ENCODE results near the gene AHI1. TPM values are rescaled to one million over a fixed set of nuclear protein-coding genes. Genes with fewer than 3 reads are reported as not detected.
A peak's percentile ranks its signal among the peaks of the same experiment; 100 is the strongest.

The AHI1 gene
- 10 to 100 TPM; 25.8 to 56.2 (median 32.9) TPM for total RNA-seq
- polyA plus RNA-seq: 10 to 100 TPM in 1 of 2 donors, 1 to 10 TPM in 1; 7.1 to 20.8 TPM
- long read RNA-seq, donor 1, partial matches to known transcripts: 21 of 29 reads
- long read RNA-seq, donor 1, other reads (novel, unspliced or antisense): 7 of 29 reads
- long read RNA-seq, donor 2: 0 reads
- long read RNA-seq, donor 3, full-length matches to known transcripts: 4 of 16 reads
- long read RNA-seq, donor 3, partial matches to known transcripts: 3 of 16 reads
- long read RNA-seq, donor 3, other reads (novel, unspliced or antisense): 9 of 16 reads

- 0 to 1% (median 1%) methylated on average over 67 to 85 of the region's 85 CpGs for WGBS, 3 donors
- H3K9me3 ChIP-seq: no peaks in the 10 kb centered on the region
- no peaks in the 10 kb centered on the region for H3K27me3 ChIP-seq
- DNase-seq: peak; percentile 94 to 96 (median 94)
- intact Hi-C loops (cut with DNase I): loop anchor here in 1 of 4 donors (2.0 kb wide), 1 partner anchor 791 kb away; the partner anchor contains the start of gene BCLAF1
- peak within 1 kb of the TSS; percentile 92 to 96 for H3K27ac ChIP-seq
- H3K36me3 ChIP-seq: no peaks in the 10 kb centered on the region
- H3K4me1 ChIP-seq (ENCODE audit: insufficient read depth): peaks cover 2% of the 10 kb centered on the region
- H3K4me3 ChIP-seq: peak within 1 kb of the TSS; percentile 73
- TF ChIP-seq POLR2A (IDR thresholded peaks at IDR 0.05) (peak; percentile 90), EP300 (IDR thresholded peaks at IDR 0.05) (peak; percentile 72), CTCF (IDR thresholded peaks at IDR 0.05) (peak in 2 of 3 donors; percentile 56 to 63)
Observed at GRCh38 chr6:135497412-135498184, at the start of gene AHI1. Gene AHI1 (minus strand): TSS chr6:135497740. CDS start chr6:135492237, 5,503 bp downstream.

GRCh38 chr6:135546680-135547418 is 49.3 kb upstream of the AHI1 start:
- Histone ChIP-seq H3K27ac (no peak overlapping the region), H3K4me1 (ENCODE audit: insufficient read depth) (no peaks in the 10 kb centered on the region), H3K9me3 (no peaks in the 10 kb centered on the region), H3K4me3 (no peak overlapping the region), H3K27me3 (no peaks in the 10 kb centered on the region), H3K36me3 (no peaks in the 10 kb centered on the region)
- WGBS, 3 donors: 73 to 77% (median 74%) methylated on average over 9 of the region's 9 CpGs
- intact Hi-C loops (cut with DNase I): no loop called here
- peak in 3 of 5 donors; percentile 30 to 42 (median 41) for DNase-seq
- TF ChIP-seq CTCF (IDR thresholded peaks at IDR 0.05) (no peak), EP300 (IDR thresholded peaks at IDR 0.05) (no peak), POLR2A (IDR thresholded peaks at IDR 0.05) (no peak)

- Histone ChIP-seq H3K36me3 (no peaks in the 10 kb centered on the region), H3K27me3 (no peaks in the 10 kb centered on the region), H3K4me1 (ENCODE audit: insufficient read depth) (no peaks in the 10 kb centered on the region), H3K9me3 (no peaks in the 10 kb centered on the region), H3K27ac (no peak overlapping the region), H3K4me3 (no peak overlapping the region)
- TF ChIP-seq CTCF (IDR thresholded peaks at IDR 0.05) (no peak), EP300 (IDR thresholded peaks at IDR 0.05) (no peak), POLR2A (IDR thresholded peaks at IDR 0.05) (no peak)
- WGBS, 3 donors: 81 to 88% (median 86%) methylated on average over 2 of the region's 2 CpGs
- intact Hi-C loops (cut with DNase I): no loop called here
- no peak for DNase-seq
Observed at GRCh38 chr6:135546206-135546605, 48.7 kb upstream of the AHI1 start.

GRCh38 chr6:135540207-135540840 is 42.8 kb upstream of the AHI1 start:
- Histone ChIP-seq H3K27ac (no peak overlapping the region), H3K4me1 (ENCODE audit: insufficient read depth) (no peaks in the 10 kb centered on the region), H3K9me3 (no peaks in the 10 kb centered on the region), H3K4me3 (no peak overlapping the region), H3K36me3 (no peaks in the 10 kb centered on the region), H3K27me3 (no peaks in the 10 kb centered on the region)
- WGBS, 3 donors: 47 to 59% (median 54%) methylated on average over 2 of the region's 2 CpGs
- TF ChIP-seq POLR2A (IDR thresholded peaks at IDR 0.05): no peak
- no peak for TF ChIP-seq EP300 (IDR thresholded peaks at IDR 0.05)
- TF ChIP-seq CTCF (IDR thresholded peaks at IDR 0.05): no peak
- DNase-seq: peak in 1 of 5 donors; percentile 28
- intact Hi-C loops (cut with DNase I): no loop called here

All from ovary (tissue), 10 donors.